H1 (cell line): ENCODE results near the gene SLC25A39. TPM values are rescaled to one million over a fixed set of nuclear protein-coding genes. Genes with fewer than 3 reads are reported as not detected.

Source experiments
- CTCF ChIA-PET: fragments of 300-600 bp; sonication (Branson Sonifier 250); formaldehyde crosslinking; loops from one replicate; lab custom pipeline; 2021; ENCODE audit not compliant: partially characterized antibody; lab: Charles Lee
- POLR2A ChIA-PET: fragments of 300-600 bp; sonication (Branson Sonifier 250); formaldehyde crosslinking; loops from one replicate; lab custom pipeline; 2021; ENCODE audit warnings: inconsistent platforms; ENCODE audit not compliant: partially characterized antibody; lab: Charles Lee
- DNase-seq, 2 experiments: peaks; one replicate each; pipeline versions ENCODE4 v3.0.0 to v3.0.0-alpha.2; 2010 to 2022; ENCODE audit warnings: low spot score in 2 of 2, low read depth in 1 of 2, mixed read lengths in 1 of 2
- FAIRE-seq: peaks from 2 replicates; lab custom pipeline; 2011; peaks lifted over from hg19 to GRCh38; lab: Jason Lieb, UNC
- H2AFZ ChIP-seq: 2 replicates; pipeline ENCODE4 v1.8.1; 2012; ENCODE audit warnings: low read length, inconsistent platforms
- H2AK5ac ChIP-seq: 2 replicates; pipeline ENCODE4 v1.6.1; 2013; ENCODE audit warnings: low read depth, low read length
- H2BK120ac ChIP-seq: replicated peaks from 2 replicates; pipeline ENCODE3; 2013; ENCODE audit warnings: low read depth, low read length, inconsistent platforms
- H2BK12ac ChIP-seq: 2 replicates; pipeline ENCODE4 v1.6.1; 2013; ENCODE audit warnings: low read depth, low read length
- H2BK15ac ChIP-seq: 2 replicates; pipeline ENCODE4 v1.6.1; 2013; ENCODE audit warnings: low read length
- H2BK20ac ChIP-seq: 2 replicates; pipeline ENCODE4 v1.6.1; 2013; ENCODE audit warnings: low read length
- H2BK5ac ChIP-seq: 2 replicates; pipeline ENCODE4 v1.6.1; 2013; ENCODE audit warnings: low read depth, low read length
- H3K14ac ChIP-seq: 2 replicates; pipeline ENCODE4 v1.6.1; 2013; ENCODE audit warnings: inconsistent platforms; ENCODE audit not compliant: insufficient read length
- H3K18ac ChIP-seq: 2 replicates; pipeline ENCODE4 v1.6.1; 2013; ENCODE audit warnings: low read length; ENCODE audit errors: extremely low read depth
- H3K23ac ChIP-seq: 2 replicates; pipeline ENCODE4 v1.6.1; 2013; ENCODE audit warnings: inconsistent platforms; ENCODE audit not compliant: insufficient read length
- H3K23me2 ChIP-seq: 2 replicates; pipeline ENCODE4 v1.6.1; 2013; ENCODE audit warnings: low read depth, low read length
- H3K27ac ChIP-seq: 2 replicates; pipeline ENCODE4 v1.6.1; 2011; ENCODE audit warnings: low read depth, low read length, inconsistent platforms
- H3K27me3 ChIP-seq, 4 experiments: replicated peaks in 1 of 4; 1 replicate in 1 of 4; 2 replicates in 3 of 4; pipeline versions ENCODE4 v1.6.1 to v1.8.1; 2011 to 2013; ENCODE audit warnings: low read length in 3 of 4, mild to moderate bottlenecking in 3 of 4, inconsistent platforms in 2 of 4, mixed read lengths in 2 of 4, moderate library complexity in 1 of 4; ENCODE audit not compliant: control insufficient read depth in 3 of 4, insufficient read depth in 3 of 4; ENCODE audit errors: extremely low read depth in 1 of 4
- H3K36me3 ChIP-seq, 4 experiments: 2 replicates each; pipeline versions ENCODE4 v1.6.1 to v1.8.1; 2011 to 2013; ENCODE audit warnings: mild to moderate bottlenecking in 4 of 4, low read length in 3 of 4, moderate library complexity in 2 of 4, control low read depth in 1 of 4, inconsistent platforms in 1 of 4; ENCODE audit not compliant: insufficient read depth in 4 of 4, control insufficient read depth in 2 of 4
- H3K4ac ChIP-seq: replicated peaks from 2 replicates; pipeline ENCODE3; 2013; ENCODE audit warnings: low read length, low read depth, mixed read lengths, inconsistent platforms; ENCODE audit not compliant: insufficient read length
- H3K4me1 ChIP-seq, 4 experiments: replicated peaks in 1 of 4; 1 replicate in 1 of 4; 2 replicates in 3 of 4; pipeline versions ENCODE4 v1.6.1 to v1.8.1; 2011 to 2013; ENCODE audit warnings: low read length in 3 of 4, inconsistent platforms in 2 of 4, mixed read lengths in 1 of 4; ENCODE audit not compliant: insufficient read depth in 4 of 4, control insufficient read depth in 3 of 4
- H3K4me2 ChIP-seq, 2 experiments: 2 replicates each; pipeline versions ENCODE4 v1.6.1 to v1.8.1; 2011 to 2013; ENCODE audit warnings: low read depth in 2 of 2, low read length in 2 of 2, control low read depth in 1 of 2, inconsistent platforms in 1 of 2, mild to moderate bottlenecking in 1 of 2; ENCODE audit not compliant: insufficient read depth in 1 of 2
- H3K4me3 ChIP-seq, 4 experiments: fragments of 200-600, 300-600 bp in 1 of 4; sonication (generic), shearing (Covaris generic), sonication (Bioruptor Twin) in 1 of 4; 2 replicates each; pipeline versions ENCODE4 v1.5.1 to v1.8.1; 2011 to 2016; ENCODE audit warnings: low read length in 4 of 4, low read depth in 3 of 4, control low read depth in 2 of 4, inconsistent platforms in 2 of 4, mild to moderate bottlenecking in 2 of 4, mixed read lengths in 1 of 4, moderate library complexity in 1 of 4; ENCODE audit not compliant: insufficient read depth in 2 of 4; ENCODE audit errors: extremely low read depth in 1 of 4
- H3K56ac ChIP-seq: replicated peaks from 2 replicates; pipeline ENCODE3; 2013; ENCODE audit warnings: low read depth, mild to moderate bottlenecking, mixed read lengths, low read length, inconsistent platforms; ENCODE audit not compliant: insufficient read length
- H3K79me1 ChIP-seq: 2 replicates; pipeline ENCODE4 v1.6.1; 2013; ENCODE audit warnings: low read depth, low read length, control low read depth
- H3K79me2 ChIP-seq, 2 experiments: 2 replicates each; pipeline versions ENCODE4 v1.6.1 to v1.8.1; 2012 to 2013; ENCODE audit warnings: low read length in 2 of 2, mild to moderate bottlenecking in 2 of 2, inconsistent platforms in 1 of 2; ENCODE audit not compliant: insufficient read depth in 2 of 2, control insufficient read depth in 1 of 2
- H3K9ac ChIP-seq, 4 experiments: replicated peaks in 1 of 4; 1 replicate in 1 of 4; 2 replicates in 3 of 4; pipeline versions ENCODE4 v1.6.1 to v1.8.1; 2011 to 2013; ENCODE audit warnings: low read depth in 3 of 4, low read length in 3 of 4, control low read depth in 2 of 4, mild to moderate bottlenecking in 2 of 4, moderate library complexity in 2 of 4, inconsistent platforms in 1 of 4; ENCODE audit errors: extremely low read depth in 1 of 4
- H3K9me3 ChIP-seq, 2 experiments: 2 replicates each; pipeline versions ENCODE4 v1.6.1 to v1.8.1; 2012 to 2013; ENCODE audit warnings: mild to moderate bottlenecking in 2 of 2, moderate library complexity in 2 of 2, control low read depth in 1 of 2, inconsistent platforms in 1 of 2, low read depth in 1 of 2, low read length in 1 of 2, mixed read lengths in 1 of 2; ENCODE audit not compliant: insufficient read depth in 2 of 2
- H4K20me1 ChIP-seq, 2 experiments: replicated peaks in 1 of 2; 2 replicates each; pipeline versions ENCODE3 to v1.8.1; 2011 to 2013; ENCODE audit warnings: inconsistent platforms in 2 of 2, low read length in 2 of 2, mild to moderate bottlenecking in 1 of 2; ENCODE audit not compliant: insufficient read depth in 2 of 2, control insufficient read depth in 1 of 2
- H4K5ac ChIP-seq: 2 replicates; pipeline ENCODE4 v1.6.1; 2013; ENCODE audit warnings: low read length, low read depth, mixed read lengths, inconsistent platforms; ENCODE audit not compliant: insufficient read length
- H4K8ac ChIP-seq: 2 replicates; pipeline ENCODE4 v1.8.0; 2013; ENCODE audit warnings: mild to moderate bottlenecking, moderate library complexity, low read length, inconsistent platforms; ENCODE audit not compliant: insufficient read depth; ENCODE audit errors: extremely low read depth
- H4K91ac ChIP-seq: replicated peaks from 2 replicates; pipeline ENCODE3; 2013; ENCODE audit warnings: low read length, mixed read lengths, inconsistent platforms; ENCODE audit not compliant: insufficient read length
- KDM4A ChIP-seq: IDR thresholded peaks from one replicate; pipeline ENCODE4 v1.7.1; 2012; ENCODE audit warnings: low read depth, mild to moderate bottlenecking, moderate library complexity, low read length, inconsistent platforms; ENCODE audit not compliant: severe bottlenecking
- MAFK ChIP-seq: IDR thresholded peaks from 2 replicates; pipeline ENCODE4 v1.6.1; 2012; ENCODE audit warnings: low read depth, mild to moderate bottlenecking, improper control_type of control experiment, low read length
- POLR2A ChIP-seq, 2 experiments: IDR thresholded peaks; 1 replicate in 1 of 2; 2 replicates in 1 of 2; pipeline ENCODE4 v1.6.1; 2011; ENCODE audit warnings: low read depth in 2 of 2, low read length in 2 of 2, mild to moderate bottlenecking in 2 of 2; ENCODE audit errors: control extremely low read depth in 1 of 2
- WGBS, 2 experiments: shearing (Covaris generic) in 1 of 2; methylation state at CpG; one replicate each; pipeline versions ENCODE4 v1.1.6 to v1.1.7; 2013 to 2015; ENCODE audit warnings: low lambda C conversion rate in 2 of 2, mixed read lengths in 2 of 2, inconsistent platforms in 1 of 2, low coverage in 1 of 2, missing lambda C conversion rate in 1 of 2; ENCODE audit not compliant: insufficient replicate concordance in 2 of 2, insufficient coverage in 1 of 2, insufficient read length in 1 of 2; ENCODE audit errors: extremely low coverage in 1 of 2, missing lambda C conversion rate in 1 of 2; 5-methylcytosine and 5-hydroxymethylcytosine counted together
- polyA plus RNA-seq, 7 experiments: library from polyadenylated mRNA; depleted of rRNA in 3 of 7; stranded (reverse) in 5 of 7; unstranded in 2 of 7; fragments of >200 nt in 5 of 7; fragments of 200-250 nt in 2 of 7; gene quantifications; 1 replicate in 5 of 7; 2 replicates in 1 of 7; 4 replicates in 1 of 7; pipeline versions ENCODE4 v1.2.1 to v1.2.3, GENCODE V29; 2011 to 2013; ENCODE audit warnings: missing spikeins in 2 of 7, mixed read lengths in 2 of 7
- total RNA-seq: library from RNA; stranded (reverse); fragmentation: NEBNext Ultra II Directional; extraction: Animal tissue kit (Norgen Biotek cat#: 25700); gene quantifications from 2 replicates; pipeline ENCODE4 v1.2.1, GENCODE V29; 2021

The SLC25A39 gene
- total and polyA plus RNA-seq, 2 of the 8 experiments (the other 6 are each of a cell fraction or from before 2014, with no cell fraction given) = 200 to 291 TPM

- Histone ChIP-seq H2BK20ac (no peak overlapping the region), H3K27ac (no peak overlapping the region), H4K5ac (no peak overlapping the region), H3K56ac (no peak overlapping the region), H3K4me2 (no peak overlapping the region; a peak in 1 of 4 replicates), H3K23ac (no peak overlapping the region), H2BK12ac (no peak overlapping the region), H3K9ac (no peak overlapping the region), H3K23me2 (peaks cover 8% of the 10 kb centered on the region; the same call in 1 of the 2 replicates), H3K4me1 (peaks cover 0 to 8% (median 4%) of the 10 kb centered on the region in 4 experiments; a peak in 4 of 7 replicates), H2BK5ac (no peak overlapping the region), H4K20me1 (peaks cover 4 to 21% of the 10 kb centered on the region in 2 experiments), H3K4me3 (no peak overlapping the region), H3K18ac (no peak overlapping the region), H2BK15ac (no peak overlapping the region), H4K8ac (no peak overlapping the region; the same call in 1 of the 2 replicates), H3K36me3 (peaks cover 0 to 3% (median under 1%) of the 10 kb centered on the region in 4 experiments; a peak in 3 of 8 replicates), H2BK120ac (no peak overlapping the region), H3K27me3 (no peaks in the 10 kb centered on the region; a peak in 2 of 7 replicates), H2AFZ (no peak overlapping the region), H3K79me2 (no peaks in the 10 kb centered on the region), H3K4ac (no peak overlapping the region), H3K14ac (no peak overlapping the region), H3K79me1 (no peaks in the 10 kb centered on the region), H3K9me3 (no peaks in the 10 kb centered on the region), H2AK5ac (no peak overlapping the region), H4K91ac (no peak overlapping the region)
- ChIA-PET POLR2A (interaction anchor here (0.7 to 3.2 kb wide), 13 partner anchors 10 to 229 kb away, joined by 3 to 18 read pairs (median 5); partner anchors contain the start of genes FAM171A2, HDAC5, TMUB2 and UBTF), CTCF (interaction anchor here (0.6 to 5.7 kb wide), 23 partner anchors 8 to 344 kb away, joined by 3 to 62 read pairs (median 6); partner anchors contain the start of genes ASB16, FAM171A2, GRN and TMUB2)
- DNase-seq = no peak
- 93% methylated on average over 36 of the region's 36 CpGs; no CpG with 5 or more reads in 1 of the 2 experiments for WGBS, 2 experiments
- no peak for FAIRE-seq
- no peak for TF ChIP-seq MAFK
- no peak for TF ChIP-seq KDM4A
- TF ChIP-seq POLR2A (IDR thresholded peaks at IDR 0.05; ENCODE audit: control extremely low read depth in 1 of 2, low read depth in 2 of 2, low read length in 2 of 2) = peak; percentile 26 to 27; a peak in 2 of 3 replicates
Observed at GRCh38 chr17:44351961-44352827, 27.6 kb upstream of the SLC25A39 start.
